Measurements from ENCODE around the gene MEIOSIN. TPM values are rescaled to one million over a fixed set of nuclear protein-coding genes. Genes with fewer than 3 reads are reported as not detected.

The MEIOSIN gene
- total RNA-seq, 1 donor from 2014 or later, result not detected

DNA sequence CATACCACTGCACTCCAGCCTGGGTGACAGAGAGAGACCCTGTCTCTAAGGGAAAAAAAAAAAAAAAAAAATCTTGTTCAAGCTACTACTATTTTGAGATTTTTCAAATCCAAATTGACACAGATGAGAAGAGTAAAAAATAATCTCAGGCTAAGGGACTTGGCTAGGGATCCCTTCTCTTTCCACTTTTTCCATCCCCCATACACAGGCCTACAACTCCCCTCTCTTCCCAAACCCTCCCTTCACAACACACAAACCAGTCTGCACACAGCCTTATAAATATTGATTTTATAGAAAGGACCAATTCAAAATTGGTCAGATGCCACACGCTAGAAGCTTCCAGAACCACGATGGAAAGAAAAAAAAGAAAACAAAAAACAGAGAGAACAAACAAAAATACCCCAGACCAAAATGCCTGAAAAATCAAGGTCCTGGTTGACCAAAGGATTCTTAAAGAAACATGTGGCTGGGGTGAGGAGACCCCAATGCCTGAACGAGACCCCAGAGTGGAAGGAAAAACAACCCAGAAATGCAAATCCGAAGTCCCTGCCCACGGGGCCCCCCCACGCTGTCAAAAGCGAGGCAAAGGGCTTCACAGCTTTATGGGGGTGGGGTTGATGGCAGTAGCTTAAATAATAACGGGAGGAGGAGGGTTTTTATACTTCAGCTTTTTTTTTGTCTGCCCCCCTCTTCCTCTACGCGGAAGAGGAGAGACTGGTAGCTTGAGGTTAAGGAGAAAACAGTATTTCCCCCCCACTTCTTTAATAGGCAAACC is 22.7 kb upstream of the MEIOSIN start:
- Mint-ChIP-seq H3K4me1 (ENCODE audit: low read depth) (peaks cover 3% of the 10 kb centered on the region), H3K4me3 (ENCODE audit: low read depth) (no peak overlapping the region), H3K27ac (no peak overlapping the region)

DNA sequence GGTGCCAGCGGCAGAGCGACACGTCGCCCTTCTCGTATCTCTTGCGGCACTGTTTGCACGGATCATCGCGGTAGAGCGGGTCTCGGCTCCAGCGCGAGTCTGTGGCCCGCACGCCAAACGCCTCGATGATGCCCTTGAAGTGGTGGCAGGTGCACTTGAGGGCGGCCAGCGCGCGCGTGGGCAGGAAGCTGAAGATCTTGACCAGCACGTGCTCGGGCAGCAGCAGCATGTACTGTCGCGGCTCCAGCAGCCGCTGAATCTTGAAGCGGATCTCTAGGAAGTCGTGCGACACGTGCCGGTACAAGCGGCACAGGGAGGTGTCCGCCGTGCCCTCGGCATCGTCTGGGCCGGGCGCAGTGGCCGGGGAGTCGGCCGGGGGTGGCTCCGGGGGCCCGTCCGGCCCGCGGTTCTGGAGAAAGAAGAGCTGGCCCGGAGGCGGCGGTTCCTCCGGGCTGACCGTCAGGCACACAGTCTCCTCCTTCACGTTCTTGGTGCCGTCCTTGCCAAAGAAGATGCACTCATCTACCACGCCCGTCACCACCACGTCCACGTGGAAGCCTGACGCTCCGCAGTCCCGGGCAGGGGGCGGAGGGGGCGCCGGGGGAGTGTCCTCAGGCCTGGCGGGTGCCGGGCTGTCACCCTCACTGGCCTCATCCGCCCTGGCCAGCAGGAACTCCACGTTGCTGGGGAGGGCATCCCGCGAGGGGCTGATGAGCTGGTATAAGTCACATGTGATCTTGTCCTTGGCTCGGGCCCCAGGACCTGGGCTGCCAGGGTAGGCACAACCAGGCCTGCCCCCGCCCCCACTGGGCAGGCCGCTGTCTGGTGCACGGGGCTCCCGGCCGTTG is 21.2 kb upstream of the MEIOSIN start:
- Mint-ChIP-seq H3K27me3 (no peaks in the 10 kb centered on the region), H3K4me3 (ENCODE audit: low read depth) (no peak overlapping the region), H3K36me3 (ENCODE audit: insufficient read depth) (peaks cover 14% of the 10 kb centered on the region), H3K27ac (peak overlapping the region; percentile 73), H3K9me3 (ENCODE audit: low read depth) (no peaks in the 10 kb centered on the region), H3K4me1 (ENCODE audit: low read depth) (peaks cover 14% of the 10 kb centered on the region)
- TF ChIP-seq, protein P1, sequence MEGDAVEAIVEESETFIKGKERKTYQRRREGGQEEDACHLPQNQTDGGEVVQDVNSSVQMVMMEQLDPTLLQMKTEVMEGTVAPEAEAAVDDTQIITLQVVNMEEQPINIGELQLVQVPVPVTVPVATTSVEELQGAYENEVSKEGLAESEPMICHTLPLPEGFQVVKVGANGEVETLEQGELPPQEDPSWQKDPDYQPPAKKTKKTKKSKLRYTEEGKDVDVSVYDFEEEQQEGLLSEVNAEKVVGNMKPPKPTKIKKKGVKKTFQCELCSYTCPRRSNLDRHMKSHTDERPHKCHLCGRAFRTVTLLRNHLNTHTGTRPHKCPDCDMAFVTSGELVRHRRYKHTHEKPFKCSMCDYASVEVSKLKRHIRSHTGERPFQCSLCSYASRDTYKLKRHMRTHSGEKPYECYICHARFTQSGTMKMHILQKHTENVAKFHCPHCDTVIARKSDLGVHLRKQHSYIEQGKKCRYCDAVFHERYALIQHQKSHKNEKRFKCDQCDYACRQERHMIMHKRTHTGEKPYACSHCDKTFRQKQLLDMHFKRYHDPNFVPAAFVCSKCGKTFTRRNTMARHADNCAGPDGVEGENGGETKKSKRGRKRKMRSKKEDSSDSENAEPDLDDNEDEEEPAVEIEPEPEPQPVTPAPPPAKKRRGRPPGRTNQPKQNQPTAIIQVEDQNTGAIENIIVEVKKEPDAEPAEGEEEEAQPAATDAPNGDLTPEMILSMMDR (IDR thresholded peaks at IDR 0.05; ENCODE audit: unreplicated experiment), result no peak
- DNase-seq (ENCODE audit: low spot score, unreplicated experiment), result no peak

More for the DNA sequence above, 22.7 kb upstream of the MEIOSIN start:
- no peaks in the 10 kb centered on the region for H3K27me3 Mint-ChIP-seq
- TF ChIP-seq, protein P1 (IDR thresholded peaks at IDR 0.05; ENCODE audit: unreplicated experiment), result no peak
- no peaks in the 10 kb centered on the region for H3K9me3 Mint-ChIP-seq (ENCODE audit: low read depth)
- no peak for DNase-seq (ENCODE audit: low spot score, unreplicated experiment)
- H3K36me3 Mint-ChIP-seq (ENCODE audit: insufficient read depth), result peaks cover 14% of the 10 kb centered on the region

DNA sequence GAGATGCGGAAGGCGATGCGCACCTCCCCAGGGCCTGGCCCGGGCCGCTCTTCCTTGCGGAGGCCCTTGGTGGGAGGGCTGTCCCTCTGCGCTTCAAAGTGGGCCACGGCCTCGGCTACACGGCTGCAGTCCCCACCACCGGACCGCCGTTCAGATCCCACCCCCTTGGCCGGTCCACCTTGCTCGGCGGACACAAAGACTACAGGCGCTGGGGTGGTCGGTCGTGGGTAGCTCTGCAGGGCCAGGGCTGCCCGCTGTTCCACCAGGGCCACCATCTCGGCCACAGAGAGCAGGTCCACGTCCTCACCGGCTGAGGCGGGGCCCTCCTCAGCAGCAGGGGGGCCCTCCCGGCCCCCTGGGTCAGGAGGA is 20.6 kb upstream of the MEIOSIN start:
- Mint-ChIP-seq H3K9me3 (ENCODE audit: low read depth) (no peaks in the 10 kb centered on the region), H3K27me3 (no peaks in the 10 kb centered on the region), H3K4me3 (ENCODE audit: low read depth) (no peak overlapping the region), H3K36me3 (ENCODE audit: insufficient read depth) (peaks cover 14% of the 10 kb centered on the region), H3K4me1 (ENCODE audit: low read depth) (peaks cover 18% of the 10 kb centered on the region), H3K27ac (no peak overlapping the region)
- TF ChIP-seq, protein P1 (IDR thresholded peaks at IDR 0.05; ENCODE audit: unreplicated experiment), result no peak
- no peak for DNase-seq (ENCODE audit: low spot score, unreplicated experiment)

DNA sequence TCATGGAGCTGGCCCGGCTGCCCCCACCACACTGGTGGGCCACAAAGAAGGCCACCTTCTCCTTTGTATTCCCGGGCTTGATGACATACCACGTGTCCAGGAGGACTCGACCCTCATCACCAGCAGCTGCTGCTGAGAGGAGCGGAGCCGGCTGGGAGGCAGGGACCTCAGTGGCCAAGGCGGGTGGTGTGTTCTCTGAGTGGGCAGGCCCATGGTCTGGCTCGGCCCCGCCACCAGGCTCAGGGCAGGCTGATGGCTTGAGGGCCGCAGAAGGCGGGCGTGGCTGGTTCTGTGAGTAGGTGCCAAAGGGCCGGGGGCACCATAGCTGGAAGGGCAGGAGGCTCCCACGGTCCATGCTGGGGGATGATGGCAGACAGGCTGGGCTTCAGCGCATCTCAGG is 20.1 kb upstream of the MEIOSIN start:
- H3K9me3 Mint-ChIP-seq (ENCODE audit: low read depth), result no peaks in the 10 kb centered on the region
- H3K27me3 Mint-ChIP-seq, result no peaks in the 10 kb centered on the region
- peaks cover 14% of the 10 kb centered on the region for H3K36me3 Mint-ChIP-seq (ENCODE audit: insufficient read depth)
- TF ChIP-seq, protein P1 (IDR thresholded peaks at IDR 0.05; ENCODE audit: unreplicated experiment), result no peak
- H3K4me3 Mint-ChIP-seq (ENCODE audit: low read depth), result no peak overlapping the region
- H3K27ac Mint-ChIP-seq, result no peak overlapping the region
- H3K4me1 Mint-ChIP-seq (ENCODE audit: low read depth), result peaks cover 22% of the 10 kb centered on the region
- DNase-seq (ENCODE audit: low spot score, unreplicated experiment), result no peak

DNA sequence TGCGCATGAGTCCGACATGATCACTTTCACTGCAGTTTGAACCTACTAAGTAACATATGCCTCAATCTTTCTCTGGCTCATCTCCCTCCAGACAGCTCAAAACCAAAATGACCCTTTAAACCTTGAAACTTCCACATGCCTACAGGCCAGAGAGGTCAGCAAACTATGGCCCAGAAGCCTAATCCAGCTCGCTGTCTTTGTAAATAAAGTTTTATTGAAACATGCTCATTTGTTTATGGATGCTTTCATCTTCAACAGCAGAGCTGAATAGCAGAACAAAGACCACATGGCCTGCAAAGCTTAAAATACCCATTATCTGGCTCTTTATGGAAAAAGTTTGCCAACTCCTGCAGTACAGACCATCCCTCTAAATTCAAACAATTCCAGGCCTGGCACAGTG is 18.1 kb upstream of the MEIOSIN start:
- peaks cover 28% of the 10 kb centered on the region for H3K4me1 Mint-ChIP-seq (ENCODE audit: low read depth)
- H3K27ac Mint-ChIP-seq, result no peak overlapping the region
- H3K27me3 Mint-ChIP-seq, result no peaks in the 10 kb centered on the region
- H3K4me3 Mint-ChIP-seq (ENCODE audit: low read depth), result no peak overlapping the region
- TF ChIP-seq, protein P1 (IDR thresholded peaks at IDR 0.05; ENCODE audit: unreplicated experiment), result no peak
- peaks cover 14% of the 10 kb centered on the region for H3K36me3 Mint-ChIP-seq (ENCODE audit: insufficient read depth)
- no peaks in the 10 kb centered on the region for H3K9me3 Mint-ChIP-seq (ENCODE audit: low read depth)
- no peak for DNase-seq (ENCODE audit: low spot score, unreplicated experiment)
